Liver (tissue), 3 donors: ENCODE data around the gene DPP6.
"Not testable (repeated sequence)": the region's sequence is repeated elsewhere in the genome, so short reads cannot be mapped to it uniquely, and the experiment has no call there.

Source experiments
- EGR1 ChIP-seq, 2 donors: IDR thresholded peaks; 2 replicates each; pipeline ENCODE4 v1.6.1; 2016 to 2018; ENCODE audit warnings: antibody characterized with exemption in 2 of 2, low read depth in 2 of 2
- FOXA2 ChIP-seq: IDR thresholded peaks from 2 replicates; pipeline ENCODE4 v1.6.1; 2016; ENCODE audit warnings: antibody characterized with exemption
- JUND ChIP-seq, 2 donors: IDR thresholded peaks; 2 replicates each; pipeline ENCODE4 v1.6.1; 2016; ENCODE audit warnings: antibody characterized with exemption in 2 of 2
- SP1 ChIP-seq: IDR thresholded peaks from 2 replicates; pipeline ENCODE4 v1.6.1; 2018; ENCODE audit warnings: antibody characterized with exemption, mild to moderate bottlenecking
- TAF1 ChIP-seq: conservative IDR thresholded peaks from 2 replicates; pipeline ENCODE4 v1.6.1; 2016; ENCODE audit warnings: antibody characterized with exemption, mild to moderate bottlenecking
- TF ChIP-seq, protein P1 (sequence below): IDR thresholded peaks from 2 replicates; pipeline ENCODE4 v1.6.1; 2016; ENCODE audit warnings: antibody characterized with exemption
- TF ChIP-seq, protein P2 (sequence below): fragments of 150-350 bp; IDR thresholded peaks from 2 replicates; pipeline ENCODE4 v1.5.1; 2017; ENCODE audit warnings: improper control_type of control experiment, low read depth, low read length; ENCODE audit not compliant: missing input control
- TF ChIP-seq, protein P3 (sequence below): IDR thresholded peaks from 2 replicates; pipeline ENCODE4 v1.6.1; 2016; ENCODE audit warnings: antibody characterized with exemption, mild to moderate bottlenecking
- TF ChIP-seq, protein P4 (sequence below): IDR thresholded peaks from 2 replicates; pipeline ENCODE4 v1.6.1; 2016; ENCODE audit warnings: antibody characterized with exemption
- TF ChIP-seq, protein P5 (sequence below): IDR thresholded peaks from 2 replicates; pipeline ENCODE4 v1.6.1; 2016; ENCODE audit warnings: antibody characterized with exemption
- donor health status: healthy.
- donor health status: healthy.

- TF ChIP-seq, protein P1, sequence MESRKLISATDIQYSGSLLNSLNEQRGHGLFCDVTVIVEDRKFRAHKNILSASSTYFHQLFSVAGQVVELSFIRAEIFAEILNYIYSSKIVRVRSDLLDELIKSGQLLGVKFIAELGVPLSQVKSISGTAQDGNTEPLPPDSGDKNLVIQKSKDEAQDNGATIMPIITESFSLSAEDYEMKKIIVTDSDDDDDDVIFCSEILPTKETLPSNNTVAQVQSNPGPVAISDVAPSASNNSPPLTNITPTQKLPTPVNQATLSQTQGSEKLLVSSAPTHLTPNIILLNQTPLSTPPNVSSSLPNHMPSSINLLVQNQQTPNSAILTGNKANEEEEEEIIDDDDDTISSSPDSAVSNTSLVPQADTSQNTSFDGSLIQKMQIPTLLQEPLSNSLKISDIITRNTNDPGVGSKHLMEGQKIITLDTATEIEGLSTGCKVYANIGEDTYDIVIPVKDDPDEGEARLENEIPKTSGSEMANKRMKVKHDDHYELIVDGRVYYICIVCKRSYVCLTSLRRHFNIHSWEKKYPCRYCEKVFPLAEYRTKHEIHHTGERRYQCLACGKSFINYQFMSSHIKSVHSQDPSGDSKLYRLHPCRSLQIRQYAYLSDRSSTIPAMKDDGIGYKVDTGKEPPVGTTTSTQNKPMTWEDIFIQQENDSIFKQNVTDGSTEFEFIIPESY, result not testable (repeated sequence)
- TF ChIP-seq, protein P2, sequence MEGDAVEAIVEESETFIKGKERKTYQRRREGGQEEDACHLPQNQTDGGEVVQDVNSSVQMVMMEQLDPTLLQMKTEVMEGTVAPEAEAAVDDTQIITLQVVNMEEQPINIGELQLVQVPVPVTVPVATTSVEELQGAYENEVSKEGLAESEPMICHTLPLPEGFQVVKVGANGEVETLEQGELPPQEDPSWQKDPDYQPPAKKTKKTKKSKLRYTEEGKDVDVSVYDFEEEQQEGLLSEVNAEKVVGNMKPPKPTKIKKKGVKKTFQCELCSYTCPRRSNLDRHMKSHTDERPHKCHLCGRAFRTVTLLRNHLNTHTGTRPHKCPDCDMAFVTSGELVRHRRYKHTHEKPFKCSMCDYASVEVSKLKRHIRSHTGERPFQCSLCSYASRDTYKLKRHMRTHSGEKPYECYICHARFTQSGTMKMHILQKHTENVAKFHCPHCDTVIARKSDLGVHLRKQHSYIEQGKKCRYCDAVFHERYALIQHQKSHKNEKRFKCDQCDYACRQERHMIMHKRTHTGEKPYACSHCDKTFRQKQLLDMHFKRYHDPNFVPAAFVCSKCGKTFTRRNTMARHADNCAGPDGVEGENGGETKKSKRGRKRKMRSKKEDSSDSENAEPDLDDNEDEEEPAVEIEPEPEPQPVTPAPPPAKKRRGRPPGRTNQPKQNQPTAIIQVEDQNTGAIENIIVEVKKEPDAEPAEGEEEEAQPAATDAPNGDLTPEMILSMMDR, result not testable (repeated sequence)
- not testable (repeated sequence) for TF ChIP-seq TAF1; EGR1 (IDR thresholded peaks at IDR 0.05; ENCODE audit: low read depth in 2 of 2); JUND (IDR thresholded peaks at IDR 0.05); SP1; FOXA2
- TF ChIP-seq, protein P3, sequence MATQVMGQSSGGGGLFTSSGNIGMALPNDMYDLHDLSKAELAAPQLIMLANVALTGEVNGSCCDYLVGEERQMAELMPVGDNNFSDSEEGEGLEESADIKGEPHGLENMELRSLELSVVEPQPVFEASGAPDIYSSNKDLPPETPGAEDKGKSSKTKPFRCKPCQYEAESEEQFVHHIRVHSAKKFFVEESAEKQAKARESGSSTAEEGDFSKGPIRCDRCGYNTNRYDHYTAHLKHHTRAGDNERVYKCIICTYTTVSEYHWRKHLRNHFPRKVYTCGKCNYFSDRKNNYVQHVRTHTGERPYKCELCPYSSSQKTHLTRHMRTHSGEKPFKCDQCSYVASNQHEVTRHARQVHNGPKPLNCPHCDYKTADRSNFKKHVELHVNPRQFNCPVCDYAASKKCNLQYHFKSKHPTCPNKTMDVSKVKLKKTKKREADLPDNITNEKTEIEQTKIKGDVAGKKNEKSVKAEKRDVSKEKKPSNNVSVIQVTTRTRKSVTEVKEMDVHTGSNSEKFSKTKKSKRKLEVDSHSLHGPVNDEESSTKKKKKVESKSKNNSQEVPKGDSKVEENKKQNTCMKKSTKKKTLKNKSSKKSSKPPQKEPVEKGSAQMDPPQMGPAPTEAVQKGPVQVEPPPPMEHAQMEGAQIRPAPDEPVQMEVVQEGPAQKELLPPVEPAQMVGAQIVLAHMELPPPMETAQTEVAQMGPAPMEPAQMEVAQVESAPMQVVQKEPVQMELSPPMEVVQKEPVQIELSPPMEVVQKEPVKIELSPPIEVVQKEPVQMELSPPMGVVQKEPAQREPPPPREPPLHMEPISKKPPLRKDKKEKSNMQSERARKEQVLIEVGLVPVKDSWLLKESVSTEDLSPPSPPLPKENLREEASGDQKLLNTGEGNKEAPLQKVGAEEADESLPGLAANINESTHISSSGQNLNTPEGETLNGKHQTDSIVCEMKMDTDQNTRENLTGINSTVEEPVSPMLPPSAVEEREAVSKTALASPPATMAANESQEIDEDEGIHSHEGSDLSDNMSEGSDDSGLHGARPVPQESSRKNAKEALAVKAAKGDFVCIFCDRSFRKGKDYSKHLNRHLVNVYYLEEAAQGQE, result not testable (repeated sequence)
- TF ChIP-seq, protein P4, sequence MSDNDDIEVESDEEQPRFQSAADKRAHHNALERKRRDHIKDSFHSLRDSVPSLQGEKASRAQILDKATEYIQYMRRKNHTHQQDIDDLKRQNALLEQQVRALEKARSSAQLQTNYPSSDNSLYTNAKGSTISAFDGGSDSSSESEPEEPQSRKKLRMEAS, result not testable (repeated sequence)
- TF ChIP-seq, protein P5, sequence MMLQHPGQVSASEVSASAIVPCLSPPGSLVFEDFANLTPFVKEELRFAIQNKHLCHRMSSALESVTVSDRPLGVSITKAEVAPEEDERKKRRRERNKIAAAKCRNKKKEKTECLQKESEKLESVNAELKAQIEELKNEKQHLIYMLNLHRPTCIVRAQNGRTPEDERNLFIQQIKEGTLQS, result not testable (repeated sequence)
These were observed 81.6 kb downstream of the DPP6 start for GRCh38 chr7:154133703-154134277.
